CD4-positive, alpha-beta T cell (primary cell): ENCODE results near the gene RAB20. TPM values are rescaled to one million over a fixed set of nuclear protein-coding genes. Genes with fewer than 3 reads are reported as not detected.

Experiments
- ATAC-seq: fragments of 200-7000 bp; cut with Tn5 transposase; one replicate; pipeline ENCODE4 v1.10.0; 2022; ENCODE audit warnings: mild to moderate bottlenecking; ENCODE audit not compliant: poor library complexity
- CTCF ChIA-PET: fragments of 350-600 bp; sonication (Branson Sonifier 250); formaldehyde crosslinking; loops from one replicate; lab custom pipeline; 2021; ENCODE audit warnings: antibody characterized with exemption, inconsistent platforms; lab: Charles Lee
- POLR2A ChIA-PET: fragments of 350-600 bp; sonication (Branson Sonifier 250); formaldehyde crosslinking; loops from one replicate; lab custom pipeline; 2021; ENCODE audit warnings: antibody characterized with exemption, inconsistent platforms; lab: Charles Lee
- DNase-seq, 14 experiments: peaks; one replicate each; pipeline ENCODE4 v3.0.0-alpha.2; 2013 to 2020; ENCODE audit warnings: mixed read lengths in 2 of 14
- H3K27ac ChIP-seq, 2 donors: one replicate each; pipeline versions ENCODE4 v1.5.1 to v1.7.0; 2013; ENCODE audit warnings: low read length in 2 of 2, low read depth in 1 of 2, mild to moderate bottlenecking in 1 of 2
- H3K27me3 ChIP-seq, 2 experiments: 1 replicate in 1 of 2; 2 replicates in 1 of 2; pipeline versions ENCODE4 v1.6.1 to v1.7.0; 2013; ENCODE audit warnings: low read length in 2 of 2, control low read depth in 1 of 2, mild to moderate bottlenecking in 1 of 2, moderate library complexity in 1 of 2; ENCODE audit not compliant: insufficient read depth in 2 of 2, control insufficient read depth in 1 of 2
- H3K36me3 ChIP-seq: one replicate; pipeline ENCODE4 v1.6.1; 2013; ENCODE audit warnings: low read length, control low read depth; ENCODE audit not compliant: insufficient read depth
- H3K4me1 ChIP-seq: one replicate; pipeline ENCODE4 v1.6.1; 2013; ENCODE audit warnings: low read length, control low read depth; ENCODE audit not compliant: insufficient read depth
- H3K4me3 ChIP-seq: one replicate; pipeline ENCODE4 v1.5.1; 2013; ENCODE audit warnings: mild to moderate bottlenecking, low read length, moderate library complexity
- H3K9me3 ChIP-seq, 2 experiments: 1 replicate in 1 of 2; 2 replicates in 1 of 2; pipeline versions ENCODE4 v1.6.1 to v1.7.0; 2013; ENCODE audit warnings: low read length in 2 of 2, mild to moderate bottlenecking in 2 of 2, control low read depth in 1 of 2, moderate library complexity in 1 of 2; ENCODE audit not compliant: control insufficient read depth in 1 of 2, insufficient read depth in 1 of 2
- H3K27ac Mint-ChIP-seq: one replicate; pipeline ENCODE4 v1.8.0; 2020; ENCODE audit warnings: mixed read lengths
- H3K27me3 Mint-ChIP-seq: one replicate; pipeline ENCODE4 v1.8.0; 2021; ENCODE audit warnings: mixed read lengths
- H3K36me3 Mint-ChIP-seq: one replicate; pipeline ENCODE4 v1.8.0; 2021; ENCODE audit warnings: low read depth, mixed read lengths
- H3K4me1 Mint-ChIP-seq: one replicate; pipeline ENCODE4 v1.8.0; 2021; ENCODE audit warnings: low read depth, mixed read lengths
- H3K4me3 Mint-ChIP-seq: one replicate; pipeline ENCODE4 v1.8.0; 2020; ENCODE audit warnings: mild to moderate bottlenecking, mixed read lengths
- H3K9me3 Mint-ChIP-seq: one replicate; pipeline ENCODE4 v1.8.0; 2020; ENCODE audit warnings: mixed read lengths
- intact Hi-C, 2 experiments: fragments of 100-400 bp; cut with DNase I in 1 of 2; cut with micrococcal nuclease in 1 of 2; formaldehyde crosslinking; loops; one replicate each; pipeline versions ENCODE4 v1.15.1 to v1.9.0; 2023 to 2025; cut with DNase I, micrococcal nuclease
- total RNA-seq, 174 experiments: library from RNA in 2 of 174; stranded (reverse) in 2 of 174; gene quantifications; one replicate each; pipeline ENCODE4 v1.2.3 and lab custom pipeline; 2021 to 2026
- TF ChIP-seq, protein P1 (sequence below): fragments of 200-600 bp; IDR thresholded peaks from one replicate; pipeline ENCODE4 v1.8.0; 2022; ENCODE audit warnings: antibody characterized with exemption, mild to moderate bottlenecking

RAB20 gene
- total RNA-seq, 2 experiments from 2014 or later, result 0.89 to 1.4 TPM

DNA sequence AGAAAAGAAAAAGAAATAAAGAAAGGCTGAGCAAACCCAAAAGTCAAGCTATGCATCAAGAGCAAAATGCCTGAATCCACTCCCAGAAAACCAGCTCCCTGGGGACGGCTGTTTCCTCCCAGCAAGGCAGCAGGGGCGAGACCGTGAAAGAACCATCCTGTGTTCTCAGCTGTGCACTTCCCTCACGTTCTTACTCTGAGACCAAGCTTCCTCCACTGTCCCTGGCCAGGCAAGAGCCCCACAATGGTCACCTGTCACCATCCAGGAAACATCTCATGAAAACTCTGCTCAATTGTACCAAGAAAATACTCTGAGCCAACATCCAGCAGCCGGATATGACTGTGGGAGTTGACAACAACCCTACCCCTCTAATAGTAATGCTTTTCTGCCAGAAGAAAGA, 22.9 kb downstream of the RAB20 start:
- ATAC-seq, result no peak
- H3K4me1 Mint-ChIP-seq, result peaks cover 21% of the 10 kb centered on the region
- Histone ChIP-seq H3K4me1 (peaks cover 5% of the 10 kb centered on the region), H3K27ac (no peak overlapping the region), H3K4me3 (no peak overlapping the region), H3K27me3 (no peaks in the 10 kb centered on the region), H3K36me3 (no peaks in the 10 kb centered on the region), H3K9me3 (no peaks in the 10 kb centered on the region)
- CTCF ChIA-PET, result no interaction called here
- POLR2A ChIA-PET, result no interaction called here
- intact Hi-C loops, result no loop called here
- no peak for DNase-seq
- no peaks in the 10 kb centered on the region for H3K27me3 Mint-ChIP-seq
- no peaks in the 10 kb centered on the region for H3K36me3 Mint-ChIP-seq
- H3K9me3 Mint-ChIP-seq, result no peaks in the 10 kb centered on the region
- H3K4me3 Mint-ChIP-seq, result no peak overlapping the region
- no peak overlapping the region for H3K27ac Mint-ChIP-seq
- TF ChIP-seq, protein P1, sequence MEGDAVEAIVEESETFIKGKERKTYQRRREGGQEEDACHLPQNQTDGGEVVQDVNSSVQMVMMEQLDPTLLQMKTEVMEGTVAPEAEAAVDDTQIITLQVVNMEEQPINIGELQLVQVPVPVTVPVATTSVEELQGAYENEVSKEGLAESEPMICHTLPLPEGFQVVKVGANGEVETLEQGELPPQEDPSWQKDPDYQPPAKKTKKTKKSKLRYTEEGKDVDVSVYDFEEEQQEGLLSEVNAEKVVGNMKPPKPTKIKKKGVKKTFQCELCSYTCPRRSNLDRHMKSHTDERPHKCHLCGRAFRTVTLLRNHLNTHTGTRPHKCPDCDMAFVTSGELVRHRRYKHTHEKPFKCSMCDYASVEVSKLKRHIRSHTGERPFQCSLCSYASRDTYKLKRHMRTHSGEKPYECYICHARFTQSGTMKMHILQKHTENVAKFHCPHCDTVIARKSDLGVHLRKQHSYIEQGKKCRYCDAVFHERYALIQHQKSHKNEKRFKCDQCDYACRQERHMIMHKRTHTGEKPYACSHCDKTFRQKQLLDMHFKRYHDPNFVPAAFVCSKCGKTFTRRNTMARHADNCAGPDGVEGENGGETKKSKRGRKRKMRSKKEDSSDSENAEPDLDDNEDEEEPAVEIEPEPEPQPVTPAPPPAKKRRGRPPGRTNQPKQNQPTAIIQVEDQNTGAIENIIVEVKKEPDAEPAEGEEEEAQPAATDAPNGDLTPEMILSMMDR, result no peak

DNA sequence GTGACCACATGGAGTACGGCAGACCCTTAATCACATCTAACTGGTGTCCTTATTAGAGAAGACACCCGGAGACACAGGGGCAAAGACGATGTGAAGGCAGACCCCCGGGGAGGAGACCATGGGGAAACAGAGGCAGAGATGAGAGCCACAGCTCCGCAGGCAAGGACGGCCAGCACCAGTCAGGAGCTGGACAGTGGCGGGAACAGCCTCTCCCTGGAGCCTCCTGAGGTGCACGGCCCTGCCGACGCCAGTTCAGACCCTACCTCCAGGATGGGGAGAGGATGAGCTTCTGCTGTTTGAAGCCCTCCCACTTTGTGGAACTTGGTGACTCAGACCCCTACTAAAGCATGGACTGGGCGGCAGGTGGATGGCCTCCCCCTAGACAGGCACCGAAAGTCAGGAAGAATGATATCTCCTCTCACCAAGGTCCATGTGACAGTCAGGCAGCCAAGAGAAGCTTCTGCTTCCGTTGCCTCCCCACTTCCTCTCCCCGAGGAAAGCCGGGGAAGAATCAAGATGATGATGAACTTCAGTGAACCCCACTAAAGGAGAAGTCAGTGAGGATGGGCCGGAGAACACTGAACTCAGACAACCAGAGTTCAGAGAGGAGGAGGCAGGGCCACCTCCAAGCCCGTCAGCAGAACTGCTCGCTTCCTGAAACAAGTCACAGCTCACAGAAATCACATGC, 25.4 kb downstream of the RAB20 start:
- Mint-ChIP-seq H3K9me3 (no peaks in the 10 kb centered on the region), H3K27me3 (no peaks in the 10 kb centered on the region), H3K27ac (no peak overlapping the region), H3K4me1 (peaks cover 21% of the 10 kb centered on the region), H3K4me3 (no peak overlapping the region), H3K36me3 (no peaks in the 10 kb centered on the region)
- Histone ChIP-seq H3K36me3 (no peaks in the 10 kb centered on the region), H3K27me3 (no peaks in the 10 kb centered on the region), H3K4me1 (peaks cover 5% of the 10 kb centered on the region), H3K9me3 (no peaks in the 10 kb centered on the region), H3K27ac (no peak overlapping the region), H3K4me3 (no peak overlapping the region)
- intact Hi-C loops, result no loop called here
- peak in 3 of 14 experiments; percentile 28 to 70 (median 62) for DNase-seq
- TF ChIP-seq, protein P1, result no peak
- ChIA-PET POLR2A (no interaction called here), CTCF (no interaction called here)
- peak; percentile 51 for ATAC-seq

DNA sequence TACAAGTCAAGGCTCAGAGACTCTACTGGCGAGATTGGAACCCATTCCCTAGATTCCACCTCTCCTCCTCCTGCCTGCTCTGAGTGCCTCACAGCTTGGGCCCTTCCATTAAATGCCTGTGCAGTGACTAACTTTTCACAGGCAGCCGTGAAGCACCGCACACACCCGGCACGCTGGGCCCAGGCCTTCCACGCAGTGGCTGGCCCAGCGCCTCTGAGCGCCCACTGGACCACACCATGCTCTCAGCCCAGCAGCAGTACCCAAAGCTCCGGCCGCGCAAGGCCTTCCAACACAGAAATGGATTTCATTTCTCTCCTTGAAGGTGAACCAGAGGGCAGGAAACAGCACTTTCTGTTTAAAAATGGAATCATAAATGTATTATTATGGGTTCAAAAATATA, 26.0 kb downstream of the RAB20 start:
- H3K27me3 ChIP-seq, result no peaks in the 10 kb centered on the region
- H3K4me1 ChIP-seq, result peaks cover 5% of the 10 kb centered on the region
- CTCF ChIA-PET, result no interaction called here
- DNase-seq, result no peak
- POLR2A ChIA-PET, result no interaction called here
- Mint-ChIP-seq H3K27me3 (no peaks in the 10 kb centered on the region), H3K4me3 (no peak overlapping the region), H3K36me3 (no peaks in the 10 kb centered on the region), H3K27ac (no peak overlapping the region), H3K4me1 (peaks cover 21% of the 10 kb centered on the region), H3K9me3 (no peaks in the 10 kb centered on the region)
- H3K9me3 ChIP-seq, result no peaks in the 10 kb centered on the region
- H3K36me3 ChIP-seq, result no peaks in the 10 kb centered on the region
- H3K27ac ChIP-seq, result no peak overlapping the region
- no peak overlapping the region for H3K4me3 ChIP-seq
- TF ChIP-seq, protein P1, result no peak
- no peak for ATAC-seq
- intact Hi-C loops, result no loop called here
